Measurements from ENCODE around the gene HTR5A. TPM values are rescaled to one million over a fixed set of nuclear protein-coding genes. Genes with fewer than 3 reads are reported as not detected.

The HTR5A gene
- total and polyA plus RNA-seq, 2 of the 13 experiments (the other 11 are each of a cell fraction or from before 2014, with no cell fraction given), result not detected

- Histone ChIP-seq H3K4me3 (replicated peaks in 1 of 3; ENCODE audit: insufficient read depth in 1 of 3, low read depth in 2 of 3, low read length in 3 of 3) (no peak overlapping the region), H3K4me1 (ENCODE audit: insufficient read depth, low read length) (no peaks in the 10 kb centered on the region), H4K20me1 (ENCODE audit: insufficient read depth, low read length) (no peaks in the 10 kb centered on the region), H3K27ac (ENCODE audit: extremely low read length, insufficient read depth, low read length) (no peak overlapping the region), H3K4me2 (ENCODE audit: low read depth, low read length) (no peak overlapping the region), H3K9ac (ENCODE audit: insufficient read depth, low read depth, low read length) (no peak overlapping the region), H3K79me2 (ENCODE audit: insufficient read depth, low read length) (no peaks in the 10 kb centered on the region), H3K27me3 (ENCODE audit: control insufficient read depth in 1 of 2, insufficient read depth in 2 of 2, low read length in 2 of 2) (peaks cover 2 to 35% of the 10 kb centered on the region in 2 experiments; a peak in 3 of 5 replicates), H3K9me3 (ENCODE audit: low read length) (no peaks in the 10 kb centered on the region), H2AFZ (ENCODE audit: low read length) (no peak overlapping the region), H3K36me3 (replicated peaks in 1 of 2; ENCODE audit: control insufficient read depth in 1 of 2, insufficient read depth in 2 of 2, low read length in 2 of 2) (no peaks in the 10 kb centered on the region)
- WGBS (ENCODE audit: low lambda C conversion rate), result 14% methylated on average over 1 of the region's 4 CpGs
- in situ Hi-C loops (cut with HindIII; ENCODE audit: extremely low pct_ligation_motif_present, low pct_unique_long_range_greater_than_20kb) (no loop called here), intact Hi-C loops (cut with micrococcal nuclease; ENCODE audit: unreplicated experiment) (no loop called here)
- DNase-seq (ENCODE audit: low spot score), result no peak
- TF ChIP-seq ELF1 (CRISPR knock-in tag; IDR thresholded peaks at IDR 0.05), result no peak
- TF ChIP-seq SMARCE1 (IDR thresholded peaks at IDR 0.05; ENCODE audit: borderline replicate concordance), result no peak
- no peak for TF ChIP-seq EZH2 (conservative IDR thresholded peaks at IDR 0.05; ENCODE audit: low read depth, low read length)
- TF ChIP-seq SNRNP70 (IDR thresholded peaks at IDR 0.05; ENCODE audit: low read depth, low read length), result no peak
- no peak for TF ChIP-seq ATAD3A (CRISPR knock-in tag; IDR thresholded peaks at IDR 0.05)
- BruUV-seq (replicated peaks), result no TSS peak
- POLR2A ChIA-PET, result no interaction called here
- CTCF ChIA-PET (ENCODE audit: low intra/inter-chr PET ratio, low total read pairs), result no interaction called here
- no peak for FAIRE-seq
- no peak for ATAC-seq
These were observed 33.7 kb downstream of the HTR5A start for GRCh38 chr7:155103839-155104238.

- intact Hi-C loops (cut with micrococcal nuclease; ENCODE audit: unreplicated experiment), result no loop called here
- TF ChIP-seq ZNF207 (IDR thresholded peaks at IDR 0.05; ENCODE audit: borderline replicate concordance) (no peak), RAD21 (CRISPR knock-in tag; IDR thresholded peaks at IDR 0.05) (no peak), ZEB1 (IDR thresholded peaks at IDR 0.05; ENCODE audit: insufficient replicate concordance, low read depth) (no peak), ARID2 (CRISPR knock-in tag; IDR thresholded peaks at IDR 0.05; ENCODE audit: borderline replicate concordance) (no peak)
- H4K20me1 ChIP-seq (ENCODE audit: insufficient read depth, low read length), result no peaks in the 10 kb centered on the region
- no peak overlapping the region for H3K4me2 ChIP-seq (ENCODE audit: low read depth, low read length)
- no peaks in the 10 kb centered on the region for H3K36me3 ChIP-seq (replicated peaks in 1 of 2; ENCODE audit: control insufficient read depth in 1 of 2, insufficient read depth in 2 of 2, low read length in 2 of 2)
- H3K4me1 ChIP-seq (ENCODE audit: insufficient read depth, low read length), result no peaks in the 10 kb centered on the region
- H3K9ac ChIP-seq (ENCODE audit: insufficient read depth, low read depth, low read length), result no peak overlapping the region
- ATAC-seq (no peak), FAIRE-seq (no peak), DNase-seq (ENCODE audit: low spot score) (no peak)
- in situ Hi-C loops (cut with HindIII; ENCODE audit: extremely low pct_ligation_motif_present, low pct_unique_long_range_greater_than_20kb), result no loop called here
- peaks cover 2 to 44% of the 10 kb centered on the region in 2 experiments; a peak in 3 of 5 replicates for H3K27me3 ChIP-seq (ENCODE audit: control insufficient read depth in 1 of 2, insufficient read depth in 2 of 2, low read length in 2 of 2)
- ChIA-PET CTCF (ENCODE audit: low intra/inter-chr PET ratio, low total read pairs) (no interaction called here), POLR2A (no interaction called here)
- no peak overlapping the region for H2AFZ ChIP-seq (ENCODE audit: low read length)
- BruUV-seq (replicated peaks), result no TSS peak
- no peaks in the 10 kb centered on the region for H3K79me2 ChIP-seq (ENCODE audit: insufficient read depth, low read length)
- no peak overlapping the region for H3K4me3 ChIP-seq (replicated peaks in 1 of 3; ENCODE audit: insufficient read depth in 1 of 3, low read depth in 2 of 3, low read length in 3 of 3)
- no peak overlapping the region for H3K27ac ChIP-seq (ENCODE audit: extremely low read length, insufficient read depth, low read length)
- 23% methylated on average over 7 of the region's 7 CpGs for WGBS (ENCODE audit: low lambda C conversion rate)
- no peaks in the 10 kb centered on the region for H3K9me3 ChIP-seq (ENCODE audit: low read length)
These were observed 34.8 kb downstream of the HTR5A start for GRCh38 chr7:155104913-155105312.
